Body of pancreas (tissue), 4 donors: ENCODE data around the gene PRDX6.

Source experiments
- POLR2A ChIP-seq, 3 donors: fragments of 450-650 bp; IDR thresholded peaks; one replicate each; pipeline ENCODE4 v1.6.1; 2016; ENCODE audit warnings: antibody characterized with exemption in 3 of 3, mild to moderate bottlenecking in 2 of 3
- TF ChIP-seq, protein P1 (sequence below), 7 experiments: fragments of 450-650 bp in 4 of 7; fragments of 200-600 bp in 3 of 7; sonication (generic) in 3 of 7; IDR thresholded peaks; one replicate each; pipeline ENCODE4 v1.5.1; 2016 to 2019; ENCODE audit warnings: antibody characterized with exemption in 7 of 7

DNA sequence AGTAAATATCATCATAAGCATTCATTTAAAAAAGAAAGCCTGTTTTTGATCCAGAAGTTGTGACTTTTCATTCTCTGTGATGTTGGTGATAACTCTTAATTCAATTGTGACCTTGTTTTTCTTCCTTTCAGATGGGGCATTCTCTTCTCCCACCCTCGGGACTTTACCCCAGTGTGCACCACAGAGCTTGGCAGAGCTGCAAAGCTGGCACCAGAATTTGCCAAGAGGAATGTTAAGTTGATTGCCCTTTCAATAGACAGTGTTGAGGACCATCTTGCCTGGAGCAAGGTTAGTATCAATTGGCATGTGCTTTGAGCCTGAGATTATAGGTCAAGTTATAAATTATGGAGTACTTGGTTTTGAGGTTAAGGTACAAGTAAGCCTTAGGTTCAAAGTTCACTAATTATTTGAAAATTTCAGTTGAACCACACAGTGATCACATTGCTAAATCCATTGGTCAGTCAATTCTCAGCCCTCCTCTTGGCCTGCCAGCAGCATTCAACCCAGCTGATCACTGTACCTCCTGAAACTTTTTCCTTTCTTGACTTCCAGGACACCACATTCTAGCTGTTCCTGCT is 4.1 kb downstream of the PRDX6 start:
- TF ChIP-seq, protein P1, sequence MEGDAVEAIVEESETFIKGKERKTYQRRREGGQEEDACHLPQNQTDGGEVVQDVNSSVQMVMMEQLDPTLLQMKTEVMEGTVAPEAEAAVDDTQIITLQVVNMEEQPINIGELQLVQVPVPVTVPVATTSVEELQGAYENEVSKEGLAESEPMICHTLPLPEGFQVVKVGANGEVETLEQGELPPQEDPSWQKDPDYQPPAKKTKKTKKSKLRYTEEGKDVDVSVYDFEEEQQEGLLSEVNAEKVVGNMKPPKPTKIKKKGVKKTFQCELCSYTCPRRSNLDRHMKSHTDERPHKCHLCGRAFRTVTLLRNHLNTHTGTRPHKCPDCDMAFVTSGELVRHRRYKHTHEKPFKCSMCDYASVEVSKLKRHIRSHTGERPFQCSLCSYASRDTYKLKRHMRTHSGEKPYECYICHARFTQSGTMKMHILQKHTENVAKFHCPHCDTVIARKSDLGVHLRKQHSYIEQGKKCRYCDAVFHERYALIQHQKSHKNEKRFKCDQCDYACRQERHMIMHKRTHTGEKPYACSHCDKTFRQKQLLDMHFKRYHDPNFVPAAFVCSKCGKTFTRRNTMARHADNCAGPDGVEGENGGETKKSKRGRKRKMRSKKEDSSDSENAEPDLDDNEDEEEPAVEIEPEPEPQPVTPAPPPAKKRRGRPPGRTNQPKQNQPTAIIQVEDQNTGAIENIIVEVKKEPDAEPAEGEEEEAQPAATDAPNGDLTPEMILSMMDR (IDR thresholded peaks at IDR 0.05): no peak
- no peak for TF ChIP-seq POLR2A (IDR thresholded peaks at IDR 0.05)
